HEK293 (cell line): ENCODE results near the gene SAMHD1.

Source experiments
- CTCF ChIA-PET: fragments of 350-600 bp; formaldehyde crosslinking; extraction: SDS; loops from one replicate; lab custom pipeline; 2021; ENCODE audit warnings: antibody characterized with exemption; lab: Yijun Ruan, JAX
- POLR2A ChIA-PET: fragments of 300-600 bp; formaldehyde crosslinking; extraction: SDS; loops from one replicate; lab custom pipeline; 2020; ENCODE audit warnings: antibody characterized with exemption, inconsistent platforms; lab: Yijun Ruan, JAX
- H3K27ac ChIP-seq: fragments of 200-500 bp; sonication (Bioruptor generic); 2 replicates; pipeline ENCODE4 v1.5.1; 2014; ENCODE audit warnings: low read depth, low read length, control low read depth, inconsistent platforms; ENCODE audit errors: extremely low read depth
- H3K36me3 ChIP-seq, 2 experiments: fragments of 200-500 bp in 1 of 2; sonication (Bioruptor generic) in 1 of 2; 1 replicate in 1 of 2; 2 replicates in 1 of 2; pipeline ENCODE4 v1.5.1; 2014 to 2017; ENCODE audit warnings: inconsistent platforms in 2 of 2, low read length in 2 of 2; ENCODE audit not compliant: control insufficient read depth in 2 of 2, insufficient read depth in 1 of 2
- H3K4me1 ChIP-seq: fragments of 200-500 bp; sonication (Bioruptor generic); 2 replicates; pipeline ENCODE4 v1.5.1; 2014; ENCODE audit warnings: mild to moderate bottlenecking, low read length, inconsistent platforms; ENCODE audit not compliant: control insufficient read depth, insufficient read depth
- H3K4me3 ChIP-seq: 2 replicates; pipeline ENCODE4 v1.5.1; 2011; ENCODE audit warnings: low read depth, mild to moderate bottlenecking, control low read depth, low read length, moderate library complexity
- H3K9me3 ChIP-seq: fragments of 200-500 bp; sonication (Bioruptor generic); 2 replicates; pipeline ENCODE4 v1.5.1; 2014; ENCODE audit warnings: low read depth, low read length, inconsistent platforms; ENCODE audit not compliant: control insufficient read depth, insufficient read depth
- HOXC10 ChIP-seq: sonication (generic); formaldehyde crosslinking; IDR thresholded peaks from 2 replicates; pipeline ENCODE4 v1.8.1; 2023; ENCODE audit warnings: mild to moderate bottlenecking, missing genetic modification reagents
- PRDM10 ChIP-seq: fragments of 450-650 bp; formaldehyde crosslinking; IDR thresholded peaks from 2 replicates; pipeline ENCODE4 v1.5.1; 2016; ENCODE audit warnings: missing biosample characterization, missing genetic modification characterization
- PRDM6 ChIP-seq: fragments of 450-650 bp; formaldehyde crosslinking; IDR thresholded peaks from 2 replicates; pipeline ENCODE4 v1.5.1; 2017; ENCODE audit warnings: missing biosample characterization, missing genetic modification characterization
- SCRT1 ChIP-seq: fragments of 450-650 bp; formaldehyde crosslinking; IDR thresholded peaks from 2 replicates; pipeline ENCODE4 v1.5.1; 2016; ENCODE audit warnings: missing biosample characterization, missing genetic modification characterization, borderline replicate concordance
- SCRT2 ChIP-seq: fragments of 450-650 bp; formaldehyde crosslinking; IDR thresholded peaks from 2 replicates; pipeline ENCODE4 v1.5.1; 2016; ENCODE audit warnings: missing biosample characterization, missing genetic modification characterization
- SP2 ChIP-seq: fragments of 450-650 bp; formaldehyde crosslinking; IDR thresholded peaks from 2 replicates; pipeline ENCODE4 v1.5.1; 2016; ENCODE audit warnings: missing biosample characterization, missing genetic modification characterization
- ZBTB8A ChIP-seq: fragments of 450-650 bp; formaldehyde crosslinking; IDR thresholded peaks from 2 replicates; pipeline ENCODE4 v1.5.1; 2016; ENCODE audit warnings: missing biosample characterization, missing genetic modification characterization
- ZNF114 ChIP-seq: fragments of 450-650 bp; formaldehyde crosslinking; IDR thresholded peaks from 2 replicates; pipeline ENCODE4 v1.5.0; 2017; ENCODE audit warnings: missing biosample characterization, missing genetic modification characterization
- ZNF121 ChIP-seq: fragments of 450-650 bp; formaldehyde crosslinking; IDR thresholded peaks from 2 replicates; pipeline ENCODE4 v1.5.1; 2016; ENCODE audit warnings: missing biosample characterization, missing genetic modification characterization
- ZNF146 ChIP-seq: fragments of 450-650 bp; formaldehyde crosslinking; IDR thresholded peaks from 2 replicates; pipeline ENCODE4 v1.5.1; 2016; ENCODE audit warnings: missing biosample characterization, missing genetic modification characterization
- ZNF2 ChIP-seq: fragments of 450-650 bp; formaldehyde crosslinking; IDR thresholded peaks from 2 replicates; pipeline ENCODE4 v1.5.1; 2016; ENCODE audit warnings: missing biosample characterization, missing genetic modification characterization
- ZNF26 ChIP-seq: fragments of 450-650 bp; formaldehyde crosslinking; IDR thresholded peaks from 2 replicates; pipeline ENCODE4 v1.5.1; 2016; ENCODE audit warnings: missing biosample characterization, missing genetic modification characterization
- ZNF335 ChIP-seq: fragments of 450-650 bp; formaldehyde crosslinking; conservative IDR thresholded peaks from 2 replicates; pipeline ENCODE4 v1.5.1; 2016; ENCODE audit warnings: missing biosample characterization, missing genetic modification characterization
- ZNF596 ChIP-seq: fragments of 450-650 bp; IDR thresholded peaks from 2 replicates; pipeline ENCODE4 v1.5.0; 2018; ENCODE audit warnings: missing biosample characterization, mild to moderate bottlenecking, missing genetic modification characterization, moderate library complexity
- ZSCAN18 ChIP-seq: fragments of 450-650 bp; formaldehyde crosslinking; IDR thresholded peaks from 2 replicates; pipeline ENCODE4 v1.5.1; 2016; ENCODE audit warnings: missing biosample characterization, missing genetic modification characterization

The SAMHD1 gene

GRCh38 chr20:36984257-36984638 lies 32.7 kb upstream of the SAMHD1 start:
- ChIA-PET CTCF (no interaction called here), POLR2A (no interaction called here)
- H3K9me3 ChIP-seq: no peaks in the 10 kb centered on the region
- H3K4me3 ChIP-seq: no peak overlapping the region
- TF ChIP-seq ZNF114: no peak
- no peak for TF ChIP-seq ZNF335 (tag by site-specific recombination)
- TF ChIP-seq PRDM10 (tag by site-specific recombination): no peak
- H3K27ac ChIP-seq: no peak overlapping the region
- no peaks in the 10 kb centered on the region for H3K4me1 ChIP-seq
- no peaks in the 10 kb centered on the region for H3K36me3 ChIP-seq

- POLR2A ChIA-PET: no interaction called here
- TF ChIP-seq SCRT2 (tag by site-specific recombination) (peak; percentile 76), ZNF2 (tag by site-specific recombination) (no peak), SCRT1 (tag by site-specific recombination) (no peak), ZNF596 (tag by site-specific recombination) (no peak), PRDM6 (tag by site-specific recombination) (peak; percentile 1; the same call in 1 of the 2 replicates), ZBTB8A (no peak), ZNF146 (no peak)
- CTCF ChIA-PET: no interaction called here
- no peaks in the 10 kb centered on the region for H3K36me3 ChIP-seq
- H3K9me3 ChIP-seq: no peaks in the 10 kb centered on the region
- H3K4me3 ChIP-seq: no peak overlapping the region
- H3K4me1 ChIP-seq: no peaks in the 10 kb centered on the region
- H3K27ac ChIP-seq: no peak overlapping the region
Measured at GRCh38 chr20:36975099-36975818, 23.8 kb upstream of the SAMHD1 start.

- POLR2A ChIA-PET: no interaction called here
- TF ChIP-seq ZNF26 (tag by site-specific recombination): no peak
- TF ChIP-seq SP2: no peak
- TF ChIP-seq ZNF121: no peak
- TF ChIP-seq HOXC10: no peak
- no peak for TF ChIP-seq ZSCAN18
- TF ChIP-seq, all 188 proteins: peak for 0
- CTCF ChIA-PET: interaction anchor here (0.6 to 0.7 kb wide), 2 partner anchors 452 to 1380 kb away, joined by 4 to 5 read pairs; no protein-coding TSS in a partner anchor
- H3K9me3 ChIP-seq: no peaks in the 10 kb centered on the region
- no peak overlapping the region for H3K27ac ChIP-seq
- no peaks in the 10 kb centered on the region for H3K4me1 ChIP-seq
- H3K36me3 ChIP-seq: no peaks in the 10 kb centered on the region
- no peak overlapping the region for H3K4me3 ChIP-seq
Measured at GRCh38 chr20:36974660-36975059, 23.2 kb upstream of the SAMHD1 start.
